HCT116 (cell line): ENCODE data around the gene GTF3C4.

Source experiments
- CTCF ChIP-seq, 3 experiments: fragments of 200-600 bp in 1 of 3; sonication (generic) in 1 of 3; IDR thresholded peaks in 2 of 3; conservative IDR thresholded peaks in 1 of 3; 2 replicates each; pipeline ENCODE4 v1.5.1; 2012 to 2017; ENCODE audit warnings: low read depth in 2 of 3, low read length in 2 of 3, antibody characterized with exemption in 1 of 3, borderline replicate concordance in 1 of 3, control low read depth in 1 of 3, mild to moderate bottlenecking in 1 of 3, mixed read lengths in 1 of 3, mixed run types in 1 of 3, moderate library complexity in 1 of 3; ENCODE audit not compliant: insufficient read depth in 1 of 3
- TCF7L2 ChIP-seq: IDR thresholded peaks from 2 replicates; pipeline ENCODE4 v1.7.0; 2011; ENCODE audit warnings: borderline replicate concordance, inconsistent platforms; ENCODE audit not compliant: insufficient read depth, insufficient read length; ENCODE audit errors: extremely low read depth

DNA sequence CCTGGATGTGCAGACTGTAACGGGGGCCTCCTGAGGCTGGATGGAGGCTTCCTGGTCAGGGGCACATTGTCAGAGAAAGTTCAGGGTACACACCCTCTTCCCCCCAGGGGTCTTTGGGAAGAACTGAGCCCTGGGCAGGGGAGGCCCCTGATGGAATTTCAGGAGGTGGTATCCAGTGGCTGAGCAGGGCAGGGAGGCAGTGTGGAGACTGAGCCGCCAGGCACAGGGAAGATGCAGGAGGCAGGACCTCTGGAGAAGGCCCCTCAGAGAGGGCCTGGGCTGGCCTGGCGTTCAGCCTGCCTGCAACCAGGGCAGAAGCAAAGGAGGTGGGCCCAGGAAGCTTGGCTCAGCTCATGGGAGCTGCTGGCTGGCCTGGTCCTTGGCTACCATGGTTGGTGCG, 53.5 kb downstream of the GTF3C4 start:
- TF ChIP-seq CTCF (IDR thresholded peaks at IDR 0.05 in 2 of 3, conservative IDR thresholded peaks at IDR 0.05 in 1 of 3; ENCODE audit: borderline replicate concordance in 1 of 3, insufficient read depth in 1 of 3, low read depth in 2 of 3, low read length in 2 of 3) = no peak
- no peak for TF ChIP-seq TCF7L2
